ENCODE results near the gene ARSA.
A peak's percentile ranks its signal among the peaks of the same experiment; 100 is the strongest.
"Not testable (repeated sequence)": the region's sequence is repeated elsewhere in the genome, so short reads cannot be mapped to it uniquely, and the experiment has no call there.

Gene ARSA

DNA sequence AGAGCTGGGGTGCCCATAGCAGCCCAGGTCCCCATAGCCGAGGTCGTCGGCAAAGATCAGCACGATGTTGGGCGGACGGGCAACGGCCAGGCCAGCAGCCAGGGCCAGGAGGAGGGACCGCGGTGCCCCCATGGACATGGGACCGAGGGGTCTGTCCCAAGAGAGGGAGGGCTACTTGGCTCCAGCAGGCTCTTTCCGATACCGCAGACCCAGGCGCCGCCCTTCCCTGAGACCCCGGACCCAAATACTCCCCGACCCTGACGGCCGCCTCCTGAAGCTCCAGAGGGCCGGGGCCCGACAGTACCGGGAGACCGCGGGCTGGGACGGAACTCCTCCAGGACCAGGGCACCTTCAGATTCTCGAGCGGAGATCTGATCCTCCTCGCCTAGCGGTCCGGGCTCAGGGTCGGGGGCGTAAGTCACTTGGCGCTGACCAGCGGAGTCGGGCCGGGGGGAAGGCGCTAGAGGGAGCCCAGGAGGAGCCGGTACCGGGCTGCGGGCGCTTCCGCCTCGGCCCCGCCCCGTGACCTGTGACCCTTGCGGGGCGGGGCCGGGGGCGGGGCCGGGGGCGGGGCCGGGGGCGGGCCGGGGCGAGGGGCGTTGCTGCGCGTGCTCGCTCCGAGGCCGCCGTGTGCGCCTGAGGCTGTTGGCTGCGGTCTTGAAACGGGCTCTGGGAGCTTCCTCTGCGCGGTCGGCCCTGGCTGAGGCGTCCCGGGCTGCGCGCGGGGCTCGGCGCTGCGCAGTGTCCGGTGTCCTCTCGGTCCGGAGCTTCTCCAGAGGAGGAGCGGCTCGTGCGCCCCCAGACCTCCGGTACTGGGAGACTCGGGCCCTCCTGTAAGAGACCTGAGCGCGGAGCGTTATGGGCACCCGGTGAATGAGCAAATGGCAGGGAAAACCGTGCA lies at the start of gene ARSA:
ARSA (minus strand) TSS at position 511 of the 901 bp plus-strand sequence; CDS start at position 138, 373 bp downstream.
- peak; percentile 57 for DNase-seq

GRCh38 chr22:50676661-50677492 lies 48.9 kb upstream of the ARSA start:
- DNase-seq, result no peak

DNA sequence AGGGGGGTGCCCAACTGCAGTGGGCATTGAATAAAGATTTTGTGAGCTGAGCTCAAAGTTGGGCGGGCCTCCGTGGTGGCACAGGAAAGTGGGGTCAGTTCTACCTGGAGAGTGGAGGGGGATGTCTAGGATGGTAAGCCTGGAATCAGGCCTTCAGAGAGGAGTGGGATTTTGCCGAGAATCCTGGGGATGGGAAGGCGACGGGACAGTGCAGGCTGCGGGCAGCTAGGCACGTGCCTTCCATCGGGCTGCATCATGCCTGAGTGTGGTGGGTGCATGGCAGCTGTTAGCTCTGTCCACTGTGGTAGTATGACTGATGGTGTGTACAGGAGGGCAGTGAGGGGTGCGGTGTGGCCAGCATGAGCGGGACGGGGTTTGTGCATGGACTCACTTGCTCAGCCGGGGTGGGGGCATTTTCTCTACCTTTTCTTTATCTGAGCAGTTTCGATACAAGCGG lies 48.3 kb upstream of the ARSA start:
- no peak for DNase-seq

- no peak for DNase-seq
These were observed 47.7 kb upstream of the ARSA start for GRCh38 chr22:50675553-50676179.

- peak; percentile 51 for DNase-seq
These were observed 46.9 kb upstream of the ARSA start for GRCh38 chr22:50674606-50675552.

GRCh38 chr22:50674130-50674500 lies 46.2 kb upstream of the ARSA start:
- DNase-seq, result no peak

DNA sequence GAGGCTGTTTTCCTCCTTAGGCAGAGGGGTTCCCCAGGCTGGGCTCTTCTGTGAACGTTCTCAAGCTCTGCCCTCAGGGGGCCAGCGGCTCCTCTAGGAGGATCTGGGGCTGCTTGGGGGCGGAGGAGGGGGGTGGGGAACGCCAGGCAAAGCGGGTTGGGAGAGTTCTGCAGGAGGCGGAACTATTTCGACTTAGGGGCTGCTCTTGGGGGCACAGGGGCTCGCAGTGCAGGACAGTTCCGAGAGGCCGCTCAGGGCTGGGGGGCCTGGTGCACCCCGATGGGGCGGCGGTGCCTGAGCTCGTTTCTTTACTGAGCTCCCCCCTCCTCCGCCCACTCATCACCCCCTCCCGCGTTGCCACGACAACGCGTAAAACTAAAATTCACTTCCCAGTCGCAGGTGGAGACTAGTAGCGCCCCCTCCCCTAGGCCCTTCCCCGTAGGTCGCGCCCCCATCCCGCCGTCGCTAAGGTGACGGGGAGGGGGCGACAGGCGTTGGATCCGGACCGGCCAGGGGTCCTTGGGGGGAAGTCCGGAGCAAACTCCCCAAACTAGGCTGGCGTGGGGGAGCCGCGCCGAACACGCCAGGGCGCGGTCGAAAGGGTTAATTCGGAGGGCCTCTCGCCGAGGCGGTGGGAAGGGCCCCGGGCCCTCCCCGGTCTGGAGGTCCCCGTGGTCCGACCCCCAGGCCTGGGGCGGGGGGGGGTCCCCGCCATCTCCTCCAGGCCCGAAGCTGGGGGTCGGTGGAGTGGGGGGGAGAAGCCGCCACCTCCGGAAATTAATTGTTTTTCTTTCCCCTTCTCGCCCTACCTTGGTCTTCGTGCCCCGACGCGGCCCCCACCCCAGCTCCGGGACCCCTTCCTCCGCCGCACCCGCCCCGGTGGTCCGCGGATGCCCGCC lies 45.5 kb upstream of the ARSA start:
- DNase-seq, result no peak

GRCh38 chr22:50672471-50673230 lies 44.7 kb upstream of the ARSA start, which contains the start of gene SHANK3:
SHANK3 (plus strand) TSS chr22:50672823.
- DNase-seq, result no peak

GRCh38 chr22:50672041-50672440 lies 44.1 kb upstream of the ARSA start:
- DNase-seq, result no peak

- no peak for DNase-seq
These were observed 43.7 kb upstream of the ARSA start for GRCh38 chr22:50671641-50672040.

- no peak for DNase-seq
These were observed 43.1 kb upstream of the ARSA start for GRCh38 chr22:50670914-50671538.

- no peak for DNase-seq
These were observed 42.6 kb upstream of the ARSA start for GRCh38 chr22:50670513-50670912.

DNA sequence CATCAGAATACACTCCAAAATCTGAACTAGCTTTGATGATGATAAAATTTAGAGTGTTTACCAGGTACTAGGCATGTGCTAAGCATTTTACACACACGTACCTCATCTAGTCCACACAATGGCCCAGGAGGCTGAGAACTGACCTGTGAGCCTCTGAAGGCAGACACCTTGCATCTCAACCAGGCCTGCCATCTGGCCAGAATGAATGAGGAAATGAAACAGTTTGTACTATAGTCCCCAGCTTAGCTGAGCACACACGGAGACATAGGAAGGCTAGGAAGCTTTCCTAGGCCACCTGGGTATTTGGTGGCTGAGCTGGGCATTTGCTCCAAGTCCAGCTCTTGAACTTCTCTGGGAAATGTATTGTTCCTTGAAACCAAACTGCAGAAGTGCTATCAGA lies 37.8 kb upstream of the ARSA start:
- DNase-seq, result no peak

GRCh38 chr22:50665212-50665611 lies 37.3 kb upstream of the ARSA start:
- DNase-seq, result no peak

DNA sequence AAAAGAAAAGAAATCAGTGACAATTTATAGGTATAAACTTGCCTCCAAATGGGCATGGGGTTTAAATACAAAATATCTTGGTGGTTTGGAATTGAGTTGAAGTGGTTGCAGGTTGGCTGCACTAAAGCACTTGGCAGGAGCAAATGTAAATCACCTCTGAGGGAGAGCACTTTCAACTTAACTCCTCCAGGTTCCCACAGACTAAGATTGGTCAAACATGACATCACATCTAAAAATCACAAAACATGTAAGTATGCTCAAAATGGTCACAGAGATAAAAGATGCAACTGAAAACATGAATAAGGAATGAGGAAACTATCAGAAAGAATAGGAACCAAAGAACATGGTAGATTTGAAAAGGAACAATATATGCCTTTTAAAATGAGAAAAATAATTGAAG lies 32.4 kb upstream of the ARSA start:
- DNase-seq, result no peak

DNA sequence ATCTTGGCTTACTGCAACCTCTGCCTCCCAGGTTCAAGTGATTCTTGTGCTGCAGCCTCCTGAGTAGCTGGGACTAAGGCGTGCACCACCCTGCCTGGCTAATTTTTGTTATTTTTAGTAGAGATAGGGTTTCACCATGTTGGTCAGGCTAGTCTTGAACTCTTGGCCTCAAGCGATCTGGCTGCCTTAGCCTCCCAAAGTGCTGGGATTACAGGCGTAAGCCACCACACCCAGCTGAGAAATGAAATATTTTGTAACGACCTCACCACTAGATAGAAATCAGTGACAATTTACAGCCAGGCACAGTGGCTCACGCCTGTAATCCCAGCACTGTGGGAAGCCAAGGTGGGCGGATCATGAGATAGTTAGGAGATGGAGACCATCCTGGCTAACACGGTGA lies 31.8 kb upstream of the ARSA start:
- DNase-seq, result not testable (repeated sequence)

GRCh38 chr22:50657925-50658324 lies 30.0 kb upstream of the ARSA start:
- DNase-seq, result no peak

GRCh38 chr22:50656122-50657070 lies 28.4 kb upstream of the ARSA start:
- no peak for DNase-seq
